ENCODE data around the gene JOSD2.

DNA sequence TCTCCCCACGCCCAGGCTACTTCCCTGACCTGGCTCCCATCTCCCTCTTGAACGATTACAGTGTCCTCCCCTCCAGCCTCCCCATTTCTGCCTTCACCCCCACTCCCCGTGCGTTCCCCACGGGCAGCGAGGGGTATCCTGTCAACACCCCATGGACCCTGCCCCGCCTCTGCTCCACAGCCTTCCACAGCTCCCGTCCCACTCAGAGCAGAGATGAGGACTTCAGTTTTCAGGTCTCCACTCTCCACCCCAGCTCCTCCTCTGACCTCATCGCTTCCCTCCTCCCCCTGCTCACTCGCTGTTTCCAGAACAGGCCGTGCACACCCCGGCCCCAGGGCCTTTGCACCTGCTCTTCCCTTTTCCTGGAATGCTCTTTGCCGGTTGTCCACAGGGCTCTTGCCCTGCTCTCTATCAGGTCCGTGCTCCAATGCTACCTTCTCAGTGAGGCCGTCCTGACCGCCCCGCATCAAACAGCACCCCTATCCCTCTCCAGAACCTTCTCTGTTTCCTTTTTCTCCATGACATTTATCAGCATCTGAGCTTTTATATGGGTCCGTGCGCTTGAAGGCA lies 42.2 kb upstream of the JOSD2 start:
- TF ChIP-seq, protein P1, sequence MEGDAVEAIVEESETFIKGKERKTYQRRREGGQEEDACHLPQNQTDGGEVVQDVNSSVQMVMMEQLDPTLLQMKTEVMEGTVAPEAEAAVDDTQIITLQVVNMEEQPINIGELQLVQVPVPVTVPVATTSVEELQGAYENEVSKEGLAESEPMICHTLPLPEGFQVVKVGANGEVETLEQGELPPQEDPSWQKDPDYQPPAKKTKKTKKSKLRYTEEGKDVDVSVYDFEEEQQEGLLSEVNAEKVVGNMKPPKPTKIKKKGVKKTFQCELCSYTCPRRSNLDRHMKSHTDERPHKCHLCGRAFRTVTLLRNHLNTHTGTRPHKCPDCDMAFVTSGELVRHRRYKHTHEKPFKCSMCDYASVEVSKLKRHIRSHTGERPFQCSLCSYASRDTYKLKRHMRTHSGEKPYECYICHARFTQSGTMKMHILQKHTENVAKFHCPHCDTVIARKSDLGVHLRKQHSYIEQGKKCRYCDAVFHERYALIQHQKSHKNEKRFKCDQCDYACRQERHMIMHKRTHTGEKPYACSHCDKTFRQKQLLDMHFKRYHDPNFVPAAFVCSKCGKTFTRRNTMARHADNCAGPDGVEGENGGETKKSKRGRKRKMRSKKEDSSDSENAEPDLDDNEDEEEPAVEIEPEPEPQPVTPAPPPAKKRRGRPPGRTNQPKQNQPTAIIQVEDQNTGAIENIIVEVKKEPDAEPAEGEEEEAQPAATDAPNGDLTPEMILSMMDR (IDR thresholded peaks at IDR 0.05): no peak
- TF ChIP-seq POLR2AphosphoS5 (IDR thresholded peaks at IDR 0.05) (no peak), POLR2A (IDR thresholded peaks at IDR 0.05) (no peak)
